ENCODE measurements around the gene ZNF280B.
"Not testable (repeated sequence)": the region's sequence is repeated elsewhere in the genome, so short reads cannot be mapped to it uniquely, and the experiment has no call there.

ZNF280B gene

GRCh38 chr22:22526125-22526912 lies 17.8 kb upstream of the ZNF280B start:
- ATAC-seq (replicated peaks) (no peak), DNase-seq (no peak)
- H3K27me3 Mint-ChIP-seq: peaks cover 0 to 4% of the 10 kb centered on the region in 2 donors
- peaks cover 7 to 11% of the 10 kb centered on the region in 2 donors for H3K9me3 Mint-ChIP-seq
- H3K36me3 Mint-ChIP-seq: peaks cover 0 to 7% of the 10 kb centered on the region in 2 donors
- no peak overlapping the region for H3K27ac Mint-ChIP-seq
- peaks cover 0 to 5% of the 10 kb centered on the region in 2 donors for H3K4me1 Mint-ChIP-seq
- no peak overlapping the region for H3K4me3 Mint-ChIP-seq

- peaks cover 7 to 10% of the 10 kb centered on the region in 2 donors for H3K9me3 Mint-ChIP-seq
Observed at GRCh38 chr22:22523494-22523893, 15.0 kb upstream of the ZNF280B start.

GRCh38 chr22:22521631-22522030 lies 13.1 kb upstream of the ZNF280B start:
- ATAC-seq (replicated peaks): no peak
- DNase-seq: no peak
- Mint-ChIP-seq H3K27me3 (peaks cover 5 to 8% of the 10 kb centered on the region in 2 donors), H3K36me3 (no peaks in the 10 kb centered on the region), H3K27ac (no peak overlapping the region), H3K4me3 (no peak overlapping the region), H3K9me3 (peaks cover 3% of the 10 kb centered on the region in 2 donors), H3K4me1 (peaks cover 5 to 6% of the 10 kb centered on the region in 2 donors)

More at GRCh38 chr22:22523494-22523893, 15.0 kb upstream of the ZNF280B start:
- peaks cover 0 to 4% of the 10 kb centered on the region in 2 donors for H3K27me3 Mint-ChIP-seq
- no peak for DNase-seq
- no peak overlapping the region for H3K27ac Mint-ChIP-seq
- no peak overlapping the region for H3K4me3 Mint-ChIP-seq
- peaks cover 0 to 6% of the 10 kb centered on the region in 2 donors for H3K36me3 Mint-ChIP-seq
- peaks cover 5 to 6% of the 10 kb centered on the region in 2 donors for H3K4me1 Mint-ChIP-seq
- no peak for ATAC-seq (replicated peaks)

DNA sequence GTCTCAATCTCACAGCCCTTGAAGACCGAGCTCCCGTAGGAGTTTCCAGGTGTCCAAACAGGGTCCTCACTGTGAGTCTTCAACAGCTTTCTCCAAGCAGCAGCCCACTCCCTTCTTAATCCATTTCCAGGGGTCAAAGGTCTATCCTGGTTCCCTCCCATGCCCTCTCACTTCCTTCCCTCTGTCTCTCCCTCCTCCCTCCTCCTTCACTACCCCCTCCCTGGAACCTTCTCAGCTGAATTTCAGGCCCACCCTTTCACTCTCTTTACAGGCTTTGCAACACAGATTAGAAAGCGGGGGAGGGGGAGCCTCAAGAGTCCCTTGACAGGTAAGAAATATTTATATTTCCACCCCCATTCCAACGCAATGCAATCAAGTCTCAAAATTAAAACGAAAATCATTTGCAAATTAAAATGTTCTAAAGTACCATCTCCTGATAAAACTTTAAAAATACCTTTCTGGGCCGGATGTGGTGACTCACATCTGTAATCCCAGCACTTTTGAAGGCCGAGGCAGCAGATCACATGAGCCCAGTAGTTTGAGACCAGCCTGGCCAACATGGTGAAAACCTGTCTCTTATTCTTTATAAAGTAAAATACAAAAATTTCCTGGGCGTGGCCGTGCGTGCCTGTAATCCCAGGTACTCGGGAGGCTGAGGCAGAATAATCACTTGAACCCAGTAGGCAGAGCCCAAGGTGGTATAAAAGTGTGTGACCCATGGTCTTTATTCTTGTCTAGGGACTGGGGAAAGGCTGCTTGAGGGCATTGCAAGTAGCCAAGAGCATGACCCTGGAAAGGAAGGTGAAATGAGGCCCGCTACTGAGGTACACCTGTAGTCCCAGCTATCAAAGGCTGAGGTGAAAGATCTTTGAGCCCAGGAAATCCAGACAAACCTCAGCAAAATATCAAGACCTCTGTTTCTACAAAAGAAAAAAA lies 12.4 kb upstream of the ZNF280B start:
- no peak overlapping the region for H3K4me3 Mint-ChIP-seq
- ATAC-seq (replicated peaks): no peak

GRCh38 chr22:22520020-22520656 lies 11.6 kb upstream of the ZNF280B start, which contains the start of gene ZNF280A:
Gene ZNF280A (minus strand): TSS chr22:22520270. CDS start chr22:22515630, 4,640 bp downstream.
- Mint-ChIP-seq H3K9me3 (peaks cover 0 to 1% of the 10 kb centered on the region in 2 donors), H3K27ac (no peak within 1 kb of the TSS), H3K4me1 (peaks cover 5 to 6% of the 10 kb centered on the region in 2 donors), H3K36me3 (no peaks in the 10 kb centered on the region), H3K4me3 (no peak within 1 kb of the TSS), H3K27me3 (peaks cover 16 to 18% of the 10 kb centered on the region in 2 donors)
- DNase-seq (no peak), ATAC-seq (replicated peaks) (no peak)

More for the DNA sequence above, 12.4 kb upstream of the ZNF280B start:
- no peaks in the 10 kb centered on the region for H3K36me3 Mint-ChIP-seq
- peaks cover 12 to 15% of the 10 kb centered on the region in 2 donors for H3K27me3 Mint-ChIP-seq
- peaks cover 5 to 6% of the 10 kb centered on the region in 2 donors for H3K4me1 Mint-ChIP-seq
- no peak overlapping the region for H3K27ac Mint-ChIP-seq
- peaks cover 1 to 3% of the 10 kb centered on the region in 2 donors for H3K9me3 Mint-ChIP-seq
- DNase-seq: no peak

DNA sequence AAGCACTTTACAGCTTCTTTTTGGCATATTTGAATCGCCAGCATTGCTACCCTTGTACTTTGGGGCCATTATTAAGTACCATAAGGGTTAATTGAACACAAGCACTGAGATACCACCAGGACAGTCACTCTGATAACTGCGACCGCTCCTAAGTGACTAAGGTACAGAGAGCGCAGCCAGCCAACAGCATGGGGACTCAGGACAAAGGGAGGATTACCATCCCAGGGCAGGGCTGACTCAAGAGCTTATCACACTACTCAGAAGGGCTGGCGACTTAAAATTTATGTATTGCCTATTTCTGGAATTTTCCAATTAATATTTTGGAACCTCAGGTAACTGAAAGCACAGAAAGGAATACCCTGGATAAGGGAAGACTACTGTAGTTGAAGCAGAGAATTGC lies 11.0 kb upstream of the ZNF280B start:
- H3K9me3 Mint-ChIP-seq: peaks cover 0 to 1% of the 10 kb centered on the region in 2 donors
- H3K27me3 Mint-ChIP-seq: peaks cover 21 to 23% of the 10 kb centered on the region in 2 donors
- H3K4me3 Mint-ChIP-seq: no peak overlapping the region
- ATAC-seq (replicated peaks): no peak
- H3K4me1 Mint-ChIP-seq: peaks cover 5 to 6% of the 10 kb centered on the region in 2 donors
- H3K27ac Mint-ChIP-seq: no peak overlapping the region
- no peaks in the 10 kb centered on the region for H3K36me3 Mint-ChIP-seq
- no peak for DNase-seq

- ATAC-seq (replicated peaks) (no peak), DNase-seq (no peak)
- H3K4me1 Mint-ChIP-seq: peaks cover 0 to 6% of the 10 kb centered on the region in 2 donors
- peaks cover 21 to 25% of the 10 kb centered on the region in 2 donors for H3K27me3 Mint-ChIP-seq
- no peaks in the 10 kb centered on the region for H3K9me3 Mint-ChIP-seq
- H3K4me3 Mint-ChIP-seq: no peak overlapping the region
- no peaks in the 10 kb centered on the region for H3K36me3 Mint-ChIP-seq
- no peak overlapping the region for H3K27ac Mint-ChIP-seq
Observed at GRCh38 chr22:22516992-22517391, 8.4 kb upstream of the ZNF280B start.

DNA sequence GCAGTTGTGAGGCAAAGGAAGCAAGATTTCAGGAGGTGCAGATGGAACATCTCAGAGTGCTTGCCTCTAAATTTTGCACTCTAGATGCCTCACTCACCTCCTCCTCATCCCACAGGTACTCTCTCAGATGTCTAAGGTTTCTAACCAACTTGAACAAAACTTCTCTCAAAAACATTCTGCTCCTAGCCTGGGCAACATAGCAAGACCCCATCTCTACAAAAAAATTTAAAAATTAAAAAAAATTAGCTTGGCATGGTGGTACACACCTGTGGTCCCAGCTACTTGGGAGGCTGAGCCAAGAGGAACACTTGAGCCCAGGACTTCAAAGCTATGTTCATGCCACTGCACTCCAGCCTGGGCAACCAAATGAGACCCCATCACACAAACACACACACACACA lies 7.3 kb upstream of the ZNF280B start:
- H3K4me3 Mint-ChIP-seq: no peak overlapping the region
- peaks cover 21 to 25% of the 10 kb centered on the region in 2 donors for H3K27me3 Mint-ChIP-seq
- no peak overlapping the region for H3K27ac Mint-ChIP-seq
- peaks cover 0 to 6% of the 10 kb centered on the region in 2 donors for H3K4me1 Mint-ChIP-seq
- peaks cover 2 to 3% of the 10 kb centered on the region in 2 donors for H3K9me3 Mint-ChIP-seq
- DNase-seq (no peak), ATAC-seq (replicated peaks) (no peak)
- H3K36me3 Mint-ChIP-seq: no peaks in the 10 kb centered on the region

GRCh38 chr22:22514431-22514830 lies 5.9 kb upstream of the ZNF280B start:
- not testable (repeated sequence) for H3K36me3 Mint-ChIP-seq; ATAC-seq (replicated peaks); DNase-seq; H3K27ac Mint-ChIP-seq; H3K4me3 Mint-ChIP-seq; H3K9me3 Mint-ChIP-seq; H3K4me1 Mint-ChIP-seq
- H3K27me3 Mint-ChIP-seq: peaks cover 21 to 25% of the 10 kb centered on the region in 2 donors

- DNase-seq (no peak), ATAC-seq (replicated peaks) (no peak)
- Mint-ChIP-seq H3K27me3 (peaks cover 21 to 25% of the 10 kb centered on the region in 2 donors), H3K36me3 (peaks cover 2 to 3% of the 10 kb centered on the region in 2 donors), H3K27ac (no peak overlapping the region), H3K9me3 (peaks cover 3 to 8% of the 10 kb centered on the region in 2 donors), H3K4me3 (no peak overlapping the region), H3K4me1 (peaks cover 0 to 2% of the 10 kb centered on the region in 2 donors)
Observed at GRCh38 chr22:22513619-22514018, 5.1 kb upstream of the ZNF280B start.

DNA sequence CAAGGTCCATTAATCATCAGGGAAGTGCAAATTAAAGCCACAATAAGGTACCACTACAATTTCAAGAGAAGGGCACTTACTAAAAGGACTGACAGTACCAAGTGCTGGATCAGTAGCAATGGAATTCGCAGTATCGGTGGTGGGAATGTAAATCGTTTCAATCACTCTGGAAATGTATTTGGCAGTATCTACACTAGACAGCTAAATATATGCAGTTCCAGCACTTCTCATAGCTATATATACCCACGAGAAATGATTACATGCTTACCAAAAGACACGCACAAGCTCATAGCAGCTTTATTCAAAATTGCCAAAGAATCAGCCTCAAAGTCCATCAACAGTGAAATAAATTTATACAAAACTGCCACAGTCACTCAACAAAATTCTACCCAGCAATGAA lies 4.4 kb upstream of the ZNF280B start:
- no peak overlapping the region for H3K4me3 Mint-ChIP-seq
- H3K36me3 Mint-ChIP-seq: peaks cover 2 to 3% of the 10 kb centered on the region in 2 donors
- H3K9me3 Mint-ChIP-seq: peaks cover 3 to 8% of the 10 kb centered on the region in 2 donors
- peaks cover 21 to 25% of the 10 kb centered on the region in 2 donors for H3K27me3 Mint-ChIP-seq
- no peak overlapping the region for H3K27ac Mint-ChIP-seq
- H3K4me1 Mint-ChIP-seq: peaks cover 2 to 4% of the 10 kb centered on the region in 2 donors
- DNase-seq (no peak), ATAC-seq (replicated peaks) (no peak)

- H3K4me1 Mint-ChIP-seq: peaks cover 9 to 11% of the 10 kb centered on the region in 2 donors
- not testable (repeated sequence) for DNase-seq; H3K27ac Mint-ChIP-seq; H3K4me3 Mint-ChIP-seq; H3K9me3 Mint-ChIP-seq; ATAC-seq (replicated peaks)
- H3K36me3 Mint-ChIP-seq: peaks cover 6 to 11% of the 10 kb centered on the region in 2 donors
- H3K27me3 Mint-ChIP-seq: peaks cover 11 to 13% of the 10 kb centered on the region in 2 donors
Observed at GRCh38 chr22:22510833-22511232, 2.3 kb upstream of the ZNF280B start.

DNA sequence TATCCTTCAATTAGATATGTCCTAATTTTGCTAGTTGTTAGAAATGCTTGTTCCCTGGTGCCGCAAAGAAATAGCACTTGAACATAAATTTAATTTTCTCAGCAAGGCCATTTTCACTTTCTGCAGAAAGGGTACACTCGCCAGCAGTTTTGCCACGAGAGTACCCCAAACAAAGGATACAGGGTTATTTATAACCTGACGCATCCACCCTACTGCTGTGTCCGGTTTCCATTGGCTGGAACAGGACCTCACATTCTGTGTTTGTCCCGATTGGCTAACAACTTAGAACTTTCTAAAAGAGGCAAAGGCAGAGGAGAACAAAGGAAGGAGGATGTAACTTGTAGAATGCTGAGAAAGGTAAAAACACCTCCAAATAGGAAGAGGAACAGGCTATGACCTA lies 1.4 kb upstream of the ZNF280B start:
- DNase-seq; H3K9me3 Mint-ChIP-seq; H3K4me3 Mint-ChIP-seq; H3K27me3 Mint-ChIP-seq; H3K27ac Mint-ChIP-seq; ATAC-seq (replicated peaks): not testable (repeated sequence)
- H3K4me1 Mint-ChIP-seq: peaks cover 9 to 11% of the 10 kb centered on the region in 2 donors
- H3K36me3 Mint-ChIP-seq: peaks cover 8 to 14% of the 10 kb centered on the region in 2 donors

Measured in stimulated activated naive B cell treated with anti-CD40 and anti-IgM and Interleukin-4, amounts not matched to agents 10 μg/mL and 1 μg/mL and 100 μg/mL, for 72 hours (primary cell).